Activated CD8-positive, alpha-beta memory T cell treated with anti-CD3 and anti-CD28 coated beads, Interleukin-2, amount 50 U/mL, for 24 hours (primary cell): Measurements from ENCODE around the gene PCYT2.

ENCODE experiments used
- DNase-seq: peaks from one replicate; pipeline ENCODE4 v3.0.0-alpha.2; 2020; ENCODE audit errors: extremely low read depth

PCYT2 gene

GRCh38 chr17:81912441-81913309 lies 1.5 kb upstream of the PCYT2 start:
- no peak for DNase-seq

GRCh38 chr17:81911969-81912368 lies 770 bp upstream of the PCYT2 start:
- DNase-seq: no peak

- DNase-seq: no peak
These were observed 341 bp downstream of the PCYT2 start for GRCh38 chr17:81910840-81911276.

GRCh38 chr17:81909966-81910839 lies 996 bp downstream of the PCYT2 start:
- no peak for DNase-seq

GRCh38 chr17:81909231-81909630 lies 2.0 kb downstream of the PCYT2 start:
- DNase-seq: no peak

- DNase-seq: no peak
These were observed 2.4 kb downstream of the PCYT2 start for GRCh38 chr17:81908793-81909192.

GRCh38 chr17:81907219-81908145 lies 3.7 kb downstream of the PCYT2 start:
- DNase-seq: no peak

GRCh38 chr17:81906476-81907218 lies 4.6 kb downstream of the PCYT2 start:
- no peak for DNase-seq

GRCh38 chr17:81905993-81906392 lies 5.2 kb downstream of the PCYT2 start:
- no peak for DNase-seq

GRCh38 chr17:81905424-81905875 lies 5.7 kb downstream of the PCYT2 start:
- DNase-seq: no peak

GRCh38 chr17:81904600-81905423 lies 6.4 kb downstream of the PCYT2 start:
- DNase-seq: no peak

- DNase-seq: no peak
These were observed 7.2 kb downstream of the PCYT2 start for GRCh38 chr17:81903896-81904599.

- no peak for DNase-seq
These were observed 7.8 kb downstream of the PCYT2 start for GRCh38 chr17:81903415-81903831.

- no peak for DNase-seq
These were observed 8.4 kb downstream of the PCYT2 start for GRCh38 chr17:81902653-81903414.

GRCh38 chr17:81902023-81902652 lies 9.1 kb downstream of the PCYT2 start, which contains the start of gene NPB:
Gene NPB (plus strand): TSS chr17:81902238. CDS start chr17:81902278, 40 bp downstream.
- no peak for DNase-seq

- no peak for DNase-seq
These were observed 9.8 kb downstream of the PCYT2 start for GRCh38 chr17:81901167-81902022.
